Measurements from ENCODE around the gene GPC5.

GRCh38 chr13:91401920-91402319 is 3.5 kb downstream of the GPC5 start:
- no peak for TF ChIP-seq TAF1 (conservative IDR thresholded peaks at IDR 0.05)
- TF ChIP-seq CTCF (IDR thresholded peaks at IDR 0.05; ENCODE audit: low read depth, low read length, missing input control): no peak
- no peak for TF ChIP-seq YY1 (IDR thresholded peaks at IDR 0.05)
- TF ChIP-seq ZBTB33 (IDR thresholded peaks at IDR 0.05): no peak
- no peak for TF ChIP-seq MAX (IDR thresholded peaks at IDR 0.05)
